GM19455 (cell line): ENCODE measurements around the gene CAMK4.

Experiments
- ATAC-seq: cut with Tn5 transposase; IDR thresholded peaks from one replicate; pipeline ENCODE4 v1.9.1; 2021; ENCODE audit not compliant: unreplicated experiment

Gene CAMK4

GRCh38 chr5:111422245-111422644 is 198.1 kb downstream of the CAMK4 start:
- peak; percentile 83 for ATAC-seq

- no peak for ATAC-seq
Measured at GRCh38 chr5:111422747-111423720, 198.8 kb downstream of the CAMK4 start.

GRCh38 chr5:111425205-111425604 is 201.0 kb downstream of the CAMK4 start:
- ATAC-seq: no peak

- ATAC-seq: no peak
Measured at GRCh38 chr5:111427762-111428161, 203.6 kb downstream of the CAMK4 start.

GRCh38 chr5:111432883-111433536 is 208.8 kb downstream of the CAMK4 start:
- no peak for ATAC-seq

GRCh38 chr5:111434800-111435199 is 210.6 kb downstream of the CAMK4 start:
- ATAC-seq: no peak

GRCh38 chr5:111439473-111440075 is 215.4 kb downstream of the CAMK4 start:
- no peak for ATAC-seq

GRCh38 chr5:111447099-111447498 is 222.9 kb downstream of the CAMK4 start:
- ATAC-seq: no peak

GRCh38 chr5:111447822-111448221 is 223.6 kb downstream of the CAMK4 start:
- ATAC-seq: no peak

GRCh38 chr5:111453295-111453694 is 229.1 kb downstream of the CAMK4 start:
- ATAC-seq: no peak

GRCh38 chr5:111453747-111454146 is 229.6 kb downstream of the CAMK4 start:
- no peak for ATAC-seq

- ATAC-seq: no peak
Measured at GRCh38 chr5:111454198-111454622, 230.0 kb downstream of the CAMK4 start.

- no peak for ATAC-seq
Measured at GRCh38 chr5:111454776-111455175, 230.6 kb downstream of the CAMK4 start.

- no peak for ATAC-seq
Measured at GRCh38 chr5:111461255-111461671, 237.1 kb downstream of the CAMK4 start.

- no peak for ATAC-seq
Measured at GRCh38 chr5:111461934-111462333, 237.8 kb downstream of the CAMK4 start.

GRCh38 chr5:111463311-111463710 is 239.1 kb downstream of the CAMK4 start:
- no peak for ATAC-seq

- no peak for ATAC-seq
Measured at GRCh38 chr5:111469293-111469896, 245.2 kb downstream of the CAMK4 start.

GRCh38 chr5:111469903-111470302 is 245.7 kb downstream of the CAMK4 start:
- no peak for ATAC-seq

- ATAC-seq: no peak
Measured at GRCh38 chr5:111472096-111472495, 247.9 kb downstream of the CAMK4 start.

GRCh38 chr5:111472579-111472978 is 248.4 kb downstream of the CAMK4 start:
- no peak for ATAC-seq

- no peak for ATAC-seq
Measured at GRCh38 chr5:111478266-111478665, 254.1 kb downstream of the CAMK4 start.
